Astrocyte of the spinal cord (primary cell): Measurements from ENCODE around the gene E2F2.
"Not testable (repeated sequence)": the region's sequence is repeated elsewhere in the genome, so short reads cannot be mapped to it uniquely, and the experiment has no call there.

ENCODE experiments used
- DNase-seq: peaks from one replicate; pipeline ENCODE4 v3.0.0; 2011; ENCODE audit warnings: low read depth, low spot score
- H3K4me3 ChIP-seq: 2 replicates; pipeline ENCODE4 v1.5.1; 2011; ENCODE audit warnings: low read depth, mild to moderate bottlenecking, low read length, moderate library complexity
- in situ Hi-C: cut with HindIII; loops from 2 replicates; pipeline ENCODE4 v1.10.0; 2017; ENCODE audit warnings: low sequenced_read_pairs
- TF ChIP-seq, protein P1 (sequence below): IDR thresholded peaks from 2 replicates; pipeline ENCODE4 v1.5.1; 2012; ENCODE audit warnings: low read depth, mild to moderate bottlenecking, low read length, inconsistent platforms

The E2F2 gene

DNA sequence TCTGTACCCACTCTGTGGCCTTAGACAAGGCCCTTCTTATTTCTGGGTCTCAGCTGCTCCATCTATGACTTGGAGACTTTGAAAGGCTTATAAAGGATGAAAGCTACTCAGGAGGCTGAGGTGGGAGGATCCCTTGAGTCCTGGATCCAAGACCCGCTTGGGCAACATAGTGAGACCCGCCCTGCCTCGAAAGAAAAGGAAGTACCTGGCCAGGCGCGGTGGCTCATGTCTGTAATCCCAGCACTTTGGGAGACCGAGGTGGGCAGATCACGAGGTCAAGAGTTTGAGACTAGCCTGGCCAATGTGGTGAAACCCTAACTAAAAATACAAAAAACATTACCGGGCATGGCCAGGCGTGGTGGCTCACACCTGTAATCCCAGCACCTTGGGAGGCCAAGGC is 14.8 kb upstream of the E2F2 start:
- DNase-seq = no peak
- in situ Hi-C loops = no loop called here
- no peak overlapping the region for H3K4me3 ChIP-seq
- TF ChIP-seq, protein P1, sequence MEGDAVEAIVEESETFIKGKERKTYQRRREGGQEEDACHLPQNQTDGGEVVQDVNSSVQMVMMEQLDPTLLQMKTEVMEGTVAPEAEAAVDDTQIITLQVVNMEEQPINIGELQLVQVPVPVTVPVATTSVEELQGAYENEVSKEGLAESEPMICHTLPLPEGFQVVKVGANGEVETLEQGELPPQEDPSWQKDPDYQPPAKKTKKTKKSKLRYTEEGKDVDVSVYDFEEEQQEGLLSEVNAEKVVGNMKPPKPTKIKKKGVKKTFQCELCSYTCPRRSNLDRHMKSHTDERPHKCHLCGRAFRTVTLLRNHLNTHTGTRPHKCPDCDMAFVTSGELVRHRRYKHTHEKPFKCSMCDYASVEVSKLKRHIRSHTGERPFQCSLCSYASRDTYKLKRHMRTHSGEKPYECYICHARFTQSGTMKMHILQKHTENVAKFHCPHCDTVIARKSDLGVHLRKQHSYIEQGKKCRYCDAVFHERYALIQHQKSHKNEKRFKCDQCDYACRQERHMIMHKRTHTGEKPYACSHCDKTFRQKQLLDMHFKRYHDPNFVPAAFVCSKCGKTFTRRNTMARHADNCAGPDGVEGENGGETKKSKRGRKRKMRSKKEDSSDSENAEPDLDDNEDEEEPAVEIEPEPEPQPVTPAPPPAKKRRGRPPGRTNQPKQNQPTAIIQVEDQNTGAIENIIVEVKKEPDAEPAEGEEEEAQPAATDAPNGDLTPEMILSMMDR = no peak

DNA sequence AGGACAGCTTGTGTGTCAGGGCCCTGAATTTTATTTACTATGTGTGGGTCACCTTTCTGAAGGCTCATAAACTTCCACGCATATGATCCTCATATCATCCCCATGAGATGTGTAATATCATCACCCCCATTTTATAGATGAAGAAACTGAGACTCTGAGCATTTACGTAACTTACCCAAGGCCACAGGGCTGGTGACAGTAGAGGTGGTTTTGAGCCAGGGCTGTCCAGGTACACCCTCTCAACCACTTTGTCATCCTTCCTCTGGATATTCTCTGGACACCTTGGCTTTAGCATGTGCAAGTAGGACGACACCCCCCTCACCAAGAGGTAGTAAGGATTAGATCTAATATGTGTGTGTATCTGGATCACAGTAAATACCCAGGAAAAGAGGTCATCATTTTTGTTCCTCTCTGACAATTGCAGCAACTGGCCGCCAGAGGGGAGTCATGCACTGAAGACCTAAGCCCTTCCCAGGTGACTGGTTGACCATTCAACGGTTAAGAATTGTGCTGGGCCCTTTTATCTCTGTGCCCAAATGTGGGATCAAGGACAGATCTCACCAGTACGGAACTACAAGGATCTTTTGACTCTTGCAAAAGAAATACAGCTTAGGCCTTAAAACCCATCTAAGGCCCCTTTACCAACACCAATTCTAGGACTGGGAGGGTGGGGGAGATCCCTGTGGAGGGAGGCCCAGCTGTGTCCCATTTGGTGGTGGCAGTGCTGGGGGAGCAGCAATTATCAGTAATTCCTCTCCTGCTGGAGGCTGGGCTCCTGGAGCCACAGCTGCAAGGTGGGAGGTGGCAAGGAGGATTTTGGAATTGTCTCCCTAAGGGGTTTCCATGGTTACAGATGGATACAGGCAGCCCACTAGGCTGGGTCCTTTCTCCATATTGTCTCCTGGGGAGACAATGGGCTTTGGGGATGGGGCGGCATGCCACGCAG is 13.7 kb upstream of the E2F2 start:
- H3K4me3 ChIP-seq = no peak overlapping the region
- TF ChIP-seq, protein P1 = peak; percentile 83
- DNase-seq = peak; percentile 80
- in situ Hi-C loops = no loop called here

DNA sequence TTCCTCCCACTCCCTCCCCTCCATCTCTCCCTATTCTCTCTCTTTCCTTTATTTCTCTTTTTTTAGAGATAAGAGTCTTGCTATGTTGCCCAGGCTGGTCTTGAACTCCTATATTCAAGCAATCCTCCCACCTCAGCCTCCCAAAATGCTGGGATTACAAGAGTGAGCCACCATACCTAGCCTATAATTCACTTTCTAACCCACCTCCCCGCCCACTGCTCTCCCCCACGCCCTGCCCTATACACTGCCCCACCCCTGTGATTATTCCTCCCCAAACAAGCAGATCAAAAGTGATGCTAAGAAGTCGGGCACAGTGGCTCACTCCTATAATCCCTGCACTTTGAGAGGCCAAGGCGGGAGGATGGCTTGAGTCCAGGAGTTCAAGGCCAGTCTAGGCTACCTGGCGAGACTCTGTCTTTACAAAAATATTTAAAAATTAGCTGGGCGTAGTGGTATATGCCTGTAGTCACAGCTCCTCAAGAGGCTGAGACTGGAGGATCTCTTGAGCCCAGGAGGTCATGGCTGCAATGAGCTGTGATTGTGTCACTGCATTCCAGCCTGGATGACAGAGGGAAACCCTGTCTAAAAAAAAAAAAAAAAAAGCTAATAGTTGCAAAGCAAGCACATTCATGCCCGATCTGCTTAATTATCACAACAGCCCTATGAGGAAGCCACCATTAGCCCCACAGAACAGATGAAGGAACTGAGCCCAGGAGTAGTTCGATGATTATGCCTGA is 12.8 kb upstream of the E2F2 start:
- in situ Hi-C loops = no loop called here
- H3K4me3 ChIP-seq = no peak overlapping the region
- DNase-seq = no peak
- TF ChIP-seq, protein P1 = no peak

DNA sequence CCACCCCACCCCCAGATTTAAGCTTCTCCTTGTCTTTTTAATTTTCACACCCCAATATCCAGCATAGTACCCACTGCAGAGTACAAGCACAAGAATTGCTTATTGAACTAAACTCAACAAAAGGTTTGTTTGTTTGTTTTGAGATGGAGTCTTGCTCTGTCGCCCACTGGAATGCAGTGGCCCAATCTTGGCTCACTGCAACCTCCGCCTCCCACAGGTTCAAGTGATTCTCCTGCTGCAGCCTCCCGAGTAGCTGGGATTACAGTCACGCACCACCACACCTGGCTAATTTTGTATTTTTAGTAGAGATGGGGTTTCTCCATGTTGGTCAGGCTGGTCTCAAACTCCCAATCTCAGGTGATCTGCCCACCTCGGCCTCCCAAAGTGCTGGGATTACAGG is 11.9 kb upstream of the E2F2 start:
- in situ Hi-C loops, H3K4me3 ChIP-seq, DNase-seq: not testable (repeated sequence)

DNA sequence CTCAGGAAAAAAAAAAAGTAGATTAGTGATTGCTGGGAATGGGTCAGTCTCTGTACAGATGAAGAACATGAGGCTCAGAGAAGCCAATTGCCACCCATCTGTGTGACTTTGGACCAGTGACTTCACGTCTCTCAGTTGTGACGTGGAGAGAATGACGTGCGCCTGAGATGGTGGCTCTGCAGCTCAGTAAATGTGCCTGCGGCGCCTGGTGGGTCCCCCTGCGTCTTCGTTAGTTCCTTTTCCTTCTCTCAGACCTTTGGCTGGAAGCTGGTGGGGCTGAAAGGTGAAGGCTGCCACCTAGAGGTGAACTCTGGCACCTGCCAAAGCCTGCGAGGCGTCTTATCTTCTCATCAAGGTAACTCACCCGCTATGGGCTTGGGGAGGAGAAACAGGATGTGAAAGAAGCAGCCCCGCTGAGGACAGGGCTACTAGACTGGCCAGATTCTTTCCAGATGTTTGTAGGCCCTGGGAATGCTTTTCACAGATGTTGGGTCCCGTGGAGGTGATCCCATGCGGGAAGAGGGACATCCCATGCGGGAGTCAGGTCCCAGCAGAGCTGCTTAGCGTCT is 8.7 kb upstream of the E2F2 start:
- peak; percentile 91 for DNase-seq
- in situ Hi-C loops = no loop called here
- no peak overlapping the region for H3K4me3 ChIP-seq
- TF ChIP-seq, protein P1 = peak; percentile 98

DNA sequence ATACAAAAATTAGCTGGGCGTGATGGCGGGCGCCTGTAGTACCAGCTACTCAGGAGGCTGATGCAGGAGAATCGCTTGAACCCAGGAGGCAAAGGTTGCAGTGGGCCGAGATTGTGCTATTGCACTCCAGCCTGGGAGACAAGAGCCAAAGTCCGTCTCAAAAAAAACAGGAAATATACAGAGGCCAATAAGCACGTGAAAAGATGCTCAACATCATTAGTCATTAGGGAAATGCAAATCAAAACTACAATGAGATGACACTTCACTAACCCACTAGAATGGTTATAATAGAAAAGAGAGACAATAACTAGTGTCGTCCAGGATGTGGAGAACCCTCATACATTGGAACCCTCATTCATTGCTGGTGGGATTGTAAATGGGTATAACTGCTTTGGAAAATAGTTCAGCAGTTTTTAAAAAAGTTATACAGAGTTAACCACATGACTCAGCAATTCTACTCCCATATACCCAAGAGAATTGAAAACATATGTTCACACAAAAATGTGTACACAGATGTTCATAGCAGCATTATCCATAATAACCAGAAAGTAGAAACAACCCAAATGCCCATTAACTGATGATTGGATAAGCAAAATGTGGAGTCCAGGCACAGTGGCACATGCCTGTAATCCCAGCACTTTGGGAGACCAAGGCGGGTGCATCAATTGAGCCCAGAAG is 6.4 kb upstream of the E2F2 start:
- in situ Hi-C loops = no loop called here
- TF ChIP-seq, protein P1 = no peak
- DNase-seq = peak; percentile 36
- H3K4me3 ChIP-seq = no peak overlapping the region
